MM.1S (cell line): ENCODE results near the gene EFCAB6.

Source experiments
- EZH2 ChIP-seq: fragments of 300-600 bp; sonication (generic); optimal IDR thresholded peaks from 2 replicates; pipeline ENCODE3; 2017; ENCODE audit warnings: low read depth, mild to moderate bottlenecking, antibody characterized with exemption, low read length, mixed read lengths
- TF ChIP-seq, protein P1 (sequence below): fragments of 300-600 bp; sonication (generic); IDR thresholded peaks from 2 replicates; pipeline ENCODE4 v1.5.1; 2016; ENCODE audit warnings: antibody characterized with exemption, low read length, mixed read lengths

DNA sequence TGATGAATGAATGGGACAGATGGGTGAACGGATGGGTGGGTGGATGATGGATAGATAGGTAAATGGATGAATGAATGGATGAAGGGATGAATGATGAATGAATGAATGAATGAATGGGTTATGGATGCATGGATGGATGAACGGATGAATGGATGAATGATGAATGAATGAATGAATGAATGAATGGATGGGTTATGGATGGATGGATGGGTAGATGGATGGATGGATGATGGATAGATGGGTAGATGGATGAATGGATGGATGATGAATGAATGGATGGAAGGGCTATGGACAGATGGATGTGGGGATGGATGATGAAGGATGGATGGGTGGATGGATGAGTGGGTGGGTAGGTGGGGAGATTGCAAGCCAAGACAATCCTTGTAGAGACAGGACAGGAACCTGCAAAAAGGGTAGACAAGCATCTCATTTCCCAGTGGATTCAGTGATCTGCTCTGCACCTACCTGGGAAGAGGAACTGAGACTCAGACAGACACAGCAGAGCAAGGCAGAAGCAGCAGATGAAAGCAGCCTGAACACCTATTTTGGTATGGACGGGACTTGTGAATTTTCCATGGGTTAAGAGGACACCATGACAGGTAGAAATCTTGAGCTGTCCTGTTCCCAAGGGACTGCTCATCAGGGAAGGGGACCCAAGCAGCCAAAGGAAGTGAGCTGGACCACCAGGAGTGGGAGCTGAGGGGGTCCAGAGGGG is 68.0 kb downstream of the EFCAB6 start:
- TF ChIP-seq, protein P1, sequence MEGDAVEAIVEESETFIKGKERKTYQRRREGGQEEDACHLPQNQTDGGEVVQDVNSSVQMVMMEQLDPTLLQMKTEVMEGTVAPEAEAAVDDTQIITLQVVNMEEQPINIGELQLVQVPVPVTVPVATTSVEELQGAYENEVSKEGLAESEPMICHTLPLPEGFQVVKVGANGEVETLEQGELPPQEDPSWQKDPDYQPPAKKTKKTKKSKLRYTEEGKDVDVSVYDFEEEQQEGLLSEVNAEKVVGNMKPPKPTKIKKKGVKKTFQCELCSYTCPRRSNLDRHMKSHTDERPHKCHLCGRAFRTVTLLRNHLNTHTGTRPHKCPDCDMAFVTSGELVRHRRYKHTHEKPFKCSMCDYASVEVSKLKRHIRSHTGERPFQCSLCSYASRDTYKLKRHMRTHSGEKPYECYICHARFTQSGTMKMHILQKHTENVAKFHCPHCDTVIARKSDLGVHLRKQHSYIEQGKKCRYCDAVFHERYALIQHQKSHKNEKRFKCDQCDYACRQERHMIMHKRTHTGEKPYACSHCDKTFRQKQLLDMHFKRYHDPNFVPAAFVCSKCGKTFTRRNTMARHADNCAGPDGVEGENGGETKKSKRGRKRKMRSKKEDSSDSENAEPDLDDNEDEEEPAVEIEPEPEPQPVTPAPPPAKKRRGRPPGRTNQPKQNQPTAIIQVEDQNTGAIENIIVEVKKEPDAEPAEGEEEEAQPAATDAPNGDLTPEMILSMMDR: no peak
- no peak for TF ChIP-seq EZH2
